Activated CD4-positive, alpha-beta T cell treated with anti-CD3 and anti-CD28 coated beads, Interleukin-2, amount 10 ng/mL, durations not matched to agents 24 days and 14 days (primary cell): ENCODE measurements around the gene TMEM231. TPM values are rescaled to one million over a fixed set of nuclear protein-coding genes. Genes with fewer than 3 reads are reported as not detected.
"Not testable (repeated sequence)": the region's sequence is repeated elsewhere in the genome, so short reads cannot be mapped to it uniquely, and the experiment has no call there.

Source experiments
- DNase-seq: peaks from one replicate; pipeline ENCODE4 v3.0.0; 2022
- H3K27ac Mint-ChIP-seq: one replicate; pipeline ENCODE4 v1.8.0; 2022; ENCODE audit warnings: mild to moderate bottlenecking, mixed read lengths
- H3K27me3 Mint-ChIP-seq: one replicate; pipeline ENCODE4 v1.8.0; 2022; ENCODE audit warnings: mixed read lengths
- H3K36me3 Mint-ChIP-seq: one replicate; pipeline ENCODE4 v1.8.0; 2022; ENCODE audit warnings: low read depth, mild to moderate bottlenecking, mixed read lengths
- H3K4me1 Mint-ChIP-seq: one replicate; pipeline ENCODE4 v1.8.0; 2021; ENCODE audit warnings: mixed read lengths
- H3K4me3 Mint-ChIP-seq: one replicate; pipeline ENCODE4 v1.8.0; 2022; ENCODE audit warnings: mild to moderate bottlenecking, moderate library complexity, mixed read lengths
- H3K9me3 Mint-ChIP-seq: one replicate; pipeline ENCODE4 v1.8.0; 2021; ENCODE audit warnings: mixed read lengths
- intact Hi-C: fragments of 100-400 bp; cut with micrococcal nuclease; formaldehyde crosslinking; loops from one replicate; pipeline ENCODE4 v1.15.1; 2023
- total RNA-seq: library from RNA; stranded (reverse); gene quantifications from 2 replicates; pipeline ENCODE4 v1.2.3, GENCODE V29; 2022

TMEM231 gene
- total RNA-seq, 1 donor from 2014 or later = 4.4 TPM

DNA sequence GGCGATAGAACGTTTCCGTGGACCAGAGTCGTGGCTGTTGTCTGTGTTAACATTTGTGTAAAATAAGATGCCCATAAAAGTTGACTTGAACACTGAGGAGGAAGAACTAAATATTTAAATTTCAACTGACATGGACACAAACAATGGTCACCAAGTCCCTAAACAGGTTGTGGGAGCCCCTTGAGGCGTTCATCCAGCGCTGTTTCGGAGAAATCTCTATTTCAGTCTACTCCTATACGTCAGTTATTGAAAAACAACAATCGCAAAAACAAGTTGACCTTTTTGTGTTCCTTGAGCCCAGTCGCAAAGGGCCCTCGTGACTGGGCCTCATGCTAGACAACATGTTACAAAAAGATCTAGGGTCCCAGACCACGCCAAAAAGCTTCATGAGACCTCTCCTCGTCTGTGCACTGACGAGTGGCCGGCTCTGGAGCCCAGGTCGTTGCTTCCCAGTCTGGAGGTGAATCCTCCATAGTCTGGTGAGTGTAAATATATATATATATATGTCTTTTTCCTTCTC, 439 bp upstream of the TMEM231 start:
- DNase-seq = no peak
- peak overlapping the region; percentile 90 for H3K27ac Mint-ChIP-seq
- intact Hi-C loops = loop anchor here (1.0 to 10.0 kb wide), 7 partner anchors 10 to 208 kb away; partner anchors contain the start of genes ADAT1, CFDP1, GABARAPL2 and KARS1
- H3K27me3 Mint-ChIP-seq = peaks cover 20% of the 10 kb centered on the region
- H3K9me3 Mint-ChIP-seq = no peaks in the 10 kb centered on the region
- peaks cover 8% of the 10 kb centered on the region for H3K4me1 Mint-ChIP-seq
- H3K36me3 Mint-ChIP-seq = no peaks in the 10 kb centered on the region
- peak overlapping the region; percentile 92 for H3K4me3 Mint-ChIP-seq

- Mint-ChIP-seq H3K9me3 (no peaks in the 10 kb centered on the region), H3K4me3 (peak overlapping the region; percentile 92), H3K27me3 (peaks cover 20% of the 10 kb centered on the region), H3K4me1 (peaks cover 8% of the 10 kb centered on the region), H3K27ac (peak overlapping the region; percentile 90), H3K36me3 (no peaks in the 10 kb centered on the region)
- intact Hi-C loops = loop anchor here (10.0 kb wide), 1 partner anchor 210 kb away; no protein-coding TSS in a partner anchor
- peak; percentile 69 for DNase-seq
These were observed 792 bp downstream of the TMEM231 start for GRCh38 chr16:75555213-75555706.

GRCh38 chr16:75552951-75553350, 3.1 kb downstream of the TMEM231 start:
- intact Hi-C loops = loop anchor here (10.0 kb wide), 1 partner anchor 212 kb away; no protein-coding TSS in a partner anchor
- Mint-ChIP-seq H3K27me3 (peaks cover 9% of the 10 kb centered on the region), H3K27ac (no peak overlapping the region), H3K36me3 (no peaks in the 10 kb centered on the region), H3K4me3 (no peak overlapping the region), H3K9me3 (no peaks in the 10 kb centered on the region), H3K4me1 (peaks cover 10% of the 10 kb centered on the region)
- no peak for DNase-seq

DNA sequence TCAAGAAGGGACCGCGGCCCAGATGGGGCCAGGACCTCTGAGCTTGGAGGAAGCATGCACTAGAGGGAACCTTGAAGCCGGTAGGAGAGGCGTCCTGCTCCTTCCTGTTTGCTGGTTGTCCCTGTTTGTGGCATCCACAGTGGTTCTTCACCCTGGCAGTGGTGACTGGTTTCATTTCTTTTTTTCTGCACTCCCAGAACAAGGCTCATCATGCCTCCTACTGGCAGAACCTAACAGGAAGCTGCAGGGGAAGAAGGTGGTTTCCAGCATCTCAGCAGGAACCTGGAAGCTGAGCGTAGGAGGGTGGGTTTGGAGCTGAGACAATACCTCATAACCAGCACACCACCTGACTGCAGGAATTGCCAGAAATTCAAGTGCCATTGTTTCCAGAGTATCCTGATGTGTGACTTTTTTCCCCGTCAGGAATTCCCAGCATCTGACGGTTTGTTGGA, 5.8 kb downstream of the TMEM231 start:
- Mint-ChIP-seq H3K9me3 (no peaks in the 10 kb centered on the region), H3K4me3 (no peak overlapping the region), H3K4me1 (peaks cover 5% of the 10 kb centered on the region), H3K27ac (no peak overlapping the region), H3K36me3 (no peaks in the 10 kb centered on the region), H3K27me3 (peaks cover 8% of the 10 kb centered on the region)
- peak; percentile 85 for DNase-seq
- intact Hi-C loops = loop anchor here (10.0 kb wide), 1 partner anchor 215 kb away; no protein-coding TSS in a partner anchor

DNA sequence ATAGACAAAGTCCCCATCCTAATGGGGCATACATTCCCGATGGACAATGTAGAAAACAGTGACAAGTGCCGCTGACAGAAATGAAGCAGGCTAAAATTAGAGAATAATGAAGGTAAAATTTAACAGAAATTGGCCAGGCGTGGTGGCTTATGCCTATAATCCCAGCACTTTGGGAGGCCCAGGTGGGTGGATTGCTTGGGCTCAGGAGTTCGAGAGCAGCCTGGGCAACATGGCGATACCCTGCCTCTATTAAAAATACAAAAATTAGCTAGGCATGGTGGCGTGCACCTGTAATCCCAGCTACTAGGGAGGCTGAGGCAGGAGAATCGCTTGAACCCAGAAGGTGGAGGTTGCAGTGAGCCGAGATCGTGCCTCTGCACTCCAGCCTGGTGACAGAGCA, 7.6 kb downstream of the TMEM231 start:
- H3K27me3 Mint-ChIP-seq, H3K36me3 Mint-ChIP-seq, H3K4me3 Mint-ChIP-seq, H3K27ac Mint-ChIP-seq, DNase-seq, intact Hi-C loops, H3K4me1 Mint-ChIP-seq, H3K9me3 Mint-ChIP-seq: not testable (repeated sequence)

GRCh38 chr16:75546293-75546692, 9.8 kb downstream of the TMEM231 start:
- Mint-ChIP-seq H3K27me3 (no peaks in the 10 kb centered on the region), H3K27ac (no peak overlapping the region), H3K4me1 (peaks cover 3% of the 10 kb centered on the region), H3K4me3 (no peak overlapping the region), H3K9me3 (no peaks in the 10 kb centered on the region), H3K36me3 (no peaks in the 10 kb centered on the region)
- intact Hi-C loops = no loop called here
- no peak for DNase-seq

GRCh38 chr16:75545879-75546278, 10.2 kb downstream of the TMEM231 start:
- H3K4me3 Mint-ChIP-seq, H3K27me3 Mint-ChIP-seq, intact Hi-C loops, H3K27ac Mint-ChIP-seq, H3K36me3 Mint-ChIP-seq, H3K9me3 Mint-ChIP-seq, H3K4me1 Mint-ChIP-seq, DNase-seq: not testable (repeated sequence)

GRCh38 chr16:75542462-75542861, 13.6 kb downstream of the TMEM231 start:
- H3K36me3 Mint-ChIP-seq, H3K27me3 Mint-ChIP-seq, H3K4me3 Mint-ChIP-seq, intact Hi-C loops, H3K4me1 Mint-ChIP-seq, DNase-seq, H3K27ac Mint-ChIP-seq, H3K9me3 Mint-ChIP-seq: not testable (repeated sequence)

- no peak overlapping the region for H3K4me3 Mint-ChIP-seq
- H3K36me3 Mint-ChIP-seq = no peaks in the 10 kb centered on the region
- H3K9me3 Mint-ChIP-seq = no peaks in the 10 kb centered on the region
- no peak overlapping the region for H3K27ac Mint-ChIP-seq
- no peak for DNase-seq
- intact Hi-C loops = no loop called here
- H3K4me1 Mint-ChIP-seq = peaks cover 4% of the 10 kb centered on the region
- no peaks in the 10 kb centered on the region for H3K27me3 Mint-ChIP-seq
These were observed 14.8 kb downstream of the TMEM231 start for GRCh38 chr16:75541236-75541635.

- H3K36me3 Mint-ChIP-seq, H3K4me3 Mint-ChIP-seq, H3K4me1 Mint-ChIP-seq, H3K9me3 Mint-ChIP-seq, H3K27me3 Mint-ChIP-seq, intact Hi-C loops, DNase-seq, H3K27ac Mint-ChIP-seq: not testable (repeated sequence)
These were observed 17.0 kb downstream of the TMEM231 start for GRCh38 chr16:75538882-75539565.

GRCh38 chr16:75537776-75538175, 18.3 kb downstream of the TMEM231 start:
- Mint-ChIP-seq H3K27ac (no peak overlapping the region), H3K9me3 (no peaks in the 10 kb centered on the region), H3K27me3 (no peaks in the 10 kb centered on the region), H3K4me3 (no peak overlapping the region), H3K36me3 (no peaks in the 10 kb centered on the region), H3K4me1 (peaks cover 4% of the 10 kb centered on the region)
- no peak for DNase-seq
- intact Hi-C loops = no loop called here

DNA sequence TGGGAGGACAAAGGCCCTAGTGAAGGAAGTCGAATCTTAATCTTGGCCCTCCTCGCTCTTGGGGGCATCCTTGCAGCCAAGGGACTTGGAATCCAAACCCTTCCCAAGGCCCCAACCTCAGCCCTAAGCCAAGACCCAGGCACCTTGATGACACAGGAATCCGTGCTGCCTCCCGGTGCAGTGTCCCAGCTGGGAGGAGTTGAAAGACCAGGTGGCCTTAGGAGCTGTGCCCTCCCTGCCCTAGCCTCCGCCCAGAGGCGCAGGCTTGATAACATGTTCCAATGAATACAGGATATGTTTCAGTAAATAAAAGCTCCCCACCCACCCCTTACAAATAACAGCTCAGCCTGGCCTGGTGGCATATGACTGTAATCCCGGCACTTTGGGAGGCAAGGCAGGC, 20.2 kb downstream of the TMEM231 start, which contains the start of gene CHST5:
TSS of gene CHST5 (minus strand) at position 208 of the 400 bp plus-strand sequence. CDS start 5,724 bp downstream, outside the sequence.
- Mint-ChIP-seq H3K4me3 (no peak within 1 kb of the TSS), H3K9me3 (no peaks in the 10 kb centered on the region), H3K27me3 (no peaks in the 10 kb centered on the region), H3K27ac (no peak within 1 kb of the TSS), H3K36me3 (no peaks in the 10 kb centered on the region), H3K4me1 (peaks cover 4% of the 10 kb centered on the region)
- no peak for DNase-seq
- intact Hi-C loops = no loop called here

DNA sequence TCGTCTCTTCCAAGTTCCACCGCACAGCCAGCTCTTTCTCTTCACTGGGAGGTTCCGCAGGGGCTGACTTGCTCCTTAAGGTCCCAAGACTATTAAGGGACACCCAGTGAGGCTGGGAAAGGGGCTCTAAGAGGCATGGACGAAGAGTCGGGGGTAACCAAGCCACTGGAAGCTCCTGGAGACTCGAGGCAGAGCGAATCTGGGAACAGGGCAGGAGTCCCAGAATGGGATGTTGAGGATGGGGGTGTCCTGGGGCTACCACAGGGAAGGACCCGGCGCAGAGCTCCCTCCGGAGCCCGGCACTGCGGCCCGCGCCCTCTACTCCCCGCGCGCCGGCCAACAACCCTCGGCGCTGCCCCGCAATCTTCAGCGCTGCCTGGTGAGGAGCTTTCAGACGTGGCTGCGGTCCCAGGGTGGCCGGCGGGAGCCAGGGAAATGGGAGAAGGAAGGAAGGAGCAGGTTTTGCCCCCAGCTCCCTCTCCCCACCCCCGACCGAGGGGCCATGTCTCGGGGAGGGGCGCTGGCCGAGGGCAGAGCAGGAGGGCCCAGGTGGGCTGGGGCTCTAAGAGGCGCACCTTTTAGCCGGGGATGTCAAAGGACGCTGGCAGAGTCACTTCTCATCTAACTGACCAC, 20.7 kb downstream of the TMEM231 start:
- DNase-seq = no peak
- Mint-ChIP-seq H3K36me3 (no peaks in the 10 kb centered on the region), H3K27ac (no peak overlapping the region), H3K27me3 (no peaks in the 10 kb centered on the region), H3K9me3 (no peaks in the 10 kb centered on the region), H3K4me3 (no peak overlapping the region), H3K4me1 (peaks cover 2% of the 10 kb centered on the region)
- intact Hi-C loops = no loop called here

- Mint-ChIP-seq H3K4me3 (no peak overlapping the region), H3K27me3 (no peaks in the 10 kb centered on the region), H3K27ac (no peak overlapping the region), H3K36me3 (no peaks in the 10 kb centered on the region), H3K4me1 (no peaks in the 10 kb centered on the region), H3K9me3 (no peaks in the 10 kb centered on the region)
- intact Hi-C loops = no loop called here
- no peak for DNase-seq
These were observed 21.4 kb downstream of the TMEM231 start for GRCh38 chr16:75534560-75535205.
